Activated T-cell treated with anti-CD3 and anti-CD28 coated beads, Interleukin-2, amount 50 U/mL, for 24 hours (primary cell): ENCODE results near the gene SYTL4.

ENCODE experiments used
- DNase-seq: peaks from one replicate; pipeline ENCODE4 v3.0.0-alpha.2; 2020
- H3K27ac Mint-ChIP-seq: 2 replicates; pipeline ENCODE4 v1.8.0; 2020; ENCODE audit warnings: mild to moderate bottlenecking, mixed read lengths
- H3K27me3 Mint-ChIP-seq: 2 replicates; pipeline ENCODE4 v1.8.0; 2020; ENCODE audit warnings: mixed read lengths
- H3K36me3 Mint-ChIP-seq: 2 replicates; pipeline ENCODE4 v1.8.0; 2020; ENCODE audit warnings: low read depth, mixed read lengths
- H3K4me1 Mint-ChIP-seq: 2 replicates; pipeline ENCODE4 v1.8.0; 2020; ENCODE audit warnings: low read depth, mixed read lengths
- H3K4me3 Mint-ChIP-seq: 2 replicates; pipeline ENCODE4 v1.8.0; 2020; ENCODE audit warnings: mild to moderate bottlenecking, moderate library complexity, mixed read lengths
- H3K9me3 Mint-ChIP-seq: 2 replicates; pipeline ENCODE4 v1.8.0; 2020; ENCODE audit warnings: mixed read lengths

SYTL4 gene

DNA sequence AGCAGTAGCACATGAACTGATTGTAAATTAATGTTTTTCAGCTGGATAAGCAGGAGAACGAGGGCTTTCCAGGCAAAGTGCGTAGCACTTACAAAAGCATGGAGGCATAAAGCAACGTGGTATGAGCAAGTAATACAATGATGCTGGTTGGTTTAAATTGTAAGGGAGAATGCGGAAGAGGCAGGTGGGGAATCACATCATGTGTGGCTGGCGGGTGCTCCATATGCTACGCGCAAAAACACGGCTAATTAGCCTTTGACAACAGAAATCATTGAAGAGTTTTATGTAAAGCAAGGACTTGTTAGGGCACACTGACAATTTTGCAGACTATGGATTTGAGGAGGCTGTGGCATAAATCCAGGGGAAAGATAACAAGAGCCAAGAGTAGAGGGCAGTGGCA is 14.6 kb downstream of the SYTL4 start:
- Mint-ChIP-seq H3K36me3 (no peaks in the 10 kb centered on the region), H3K27ac (no peak overlapping the region), H3K27me3 (peaks cover 16% of the 10 kb centered on the region), H3K4me3 (no peak overlapping the region), H3K4me1 (no peaks in the 10 kb centered on the region), H3K9me3 (no peaks in the 10 kb centered on the region)
- no peak for DNase-seq

DNA sequence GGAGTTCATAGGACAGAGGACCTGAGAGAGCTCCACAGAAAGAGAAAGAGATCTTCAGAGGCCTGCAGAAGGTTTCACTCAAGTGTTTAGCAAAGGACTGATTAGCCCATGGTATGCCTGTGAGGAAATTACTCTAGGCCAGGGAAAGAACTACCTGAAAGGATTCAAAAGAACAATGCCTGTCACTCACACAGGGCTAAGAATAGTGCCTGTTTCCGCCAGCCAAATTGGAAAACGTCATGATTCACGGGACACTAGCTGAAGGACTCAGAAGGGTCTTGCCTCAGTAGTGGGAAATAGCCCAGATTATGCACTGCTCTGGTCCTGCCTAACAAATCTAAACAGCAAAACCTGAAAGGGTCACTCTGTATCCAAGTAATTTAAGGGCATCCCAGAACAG is 21.1 kb downstream of the SYTL4 start:
- Mint-ChIP-seq H3K27me3 (peaks cover 40% of the 10 kb centered on the region), H3K27ac (no peak overlapping the region), H3K4me3 (no peak overlapping the region), H3K4me1 (no peaks in the 10 kb centered on the region), H3K9me3 (no peaks in the 10 kb centered on the region), H3K36me3 (no peaks in the 10 kb centered on the region)
- no peak for DNase-seq

DNA sequence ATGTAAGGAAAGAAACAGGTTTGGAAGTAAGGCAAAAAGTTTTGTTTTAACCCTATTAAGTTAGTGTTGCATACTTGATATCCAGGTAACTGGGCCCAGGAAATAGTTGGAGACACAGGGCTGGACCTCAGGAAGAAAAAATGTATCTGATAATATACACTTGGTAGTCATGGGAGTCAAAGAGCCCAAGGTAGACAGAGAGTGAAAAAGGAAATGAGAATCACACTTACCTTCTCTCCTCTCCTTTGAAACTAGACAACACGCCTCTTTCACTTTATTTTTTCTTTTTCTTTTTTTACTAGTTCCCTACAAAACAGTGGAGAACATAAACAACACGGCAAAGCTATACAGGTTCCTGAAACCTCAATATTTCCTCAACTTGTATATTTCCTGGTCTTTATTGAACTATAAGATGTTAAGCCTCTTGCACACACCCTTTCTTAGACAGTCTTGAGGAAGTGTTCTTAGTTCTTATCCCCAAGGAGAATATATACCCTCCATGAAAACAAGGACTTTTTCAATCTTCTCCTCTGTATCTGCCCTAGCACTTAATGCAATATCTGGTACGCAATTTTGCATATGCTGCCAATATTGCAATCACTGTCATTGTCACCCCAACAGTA is 27.2 kb downstream of the SYTL4 start:
- H3K4me3 Mint-ChIP-seq = no peak overlapping the region
- H3K9me3 Mint-ChIP-seq = no peaks in the 10 kb centered on the region
- DNase-seq = no peak
- H3K27me3 Mint-ChIP-seq = peaks cover 60% of the 10 kb centered on the region
- no peak overlapping the region for H3K27ac Mint-ChIP-seq
- H3K36me3 Mint-ChIP-seq = no peaks in the 10 kb centered on the region
- H3K4me1 Mint-ChIP-seq = no peaks in the 10 kb centered on the region

DNA sequence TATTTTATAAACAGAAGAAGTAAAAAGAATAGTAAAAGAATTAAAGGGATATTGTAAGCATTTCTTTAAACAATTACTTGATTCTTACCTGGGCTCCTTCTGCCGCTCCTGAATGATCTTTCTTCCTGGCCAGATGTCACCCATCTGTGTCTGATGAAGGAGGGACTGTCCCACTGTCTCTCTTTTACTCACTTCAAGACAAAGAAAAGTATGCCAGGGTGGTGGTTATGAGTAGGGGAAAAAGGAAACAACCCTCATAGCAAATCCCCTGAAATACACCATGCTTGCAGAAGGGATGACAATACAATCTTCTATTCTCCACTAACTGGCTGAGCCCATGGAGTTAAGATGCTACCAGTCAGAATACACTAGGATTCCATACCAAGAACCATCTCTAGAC is 31.1 kb downstream of the SYTL4 start:
- H3K9me3 Mint-ChIP-seq = no peaks in the 10 kb centered on the region
- H3K27me3 Mint-ChIP-seq = peaks cover 62% of the 10 kb centered on the region
- H3K27ac Mint-ChIP-seq = no peak overlapping the region
- no peaks in the 10 kb centered on the region for H3K36me3 Mint-ChIP-seq
- H3K4me1 Mint-ChIP-seq = peaks cover 4% of the 10 kb centered on the region
- no peak for DNase-seq
- H3K4me3 Mint-ChIP-seq = no peak overlapping the region

DNA sequence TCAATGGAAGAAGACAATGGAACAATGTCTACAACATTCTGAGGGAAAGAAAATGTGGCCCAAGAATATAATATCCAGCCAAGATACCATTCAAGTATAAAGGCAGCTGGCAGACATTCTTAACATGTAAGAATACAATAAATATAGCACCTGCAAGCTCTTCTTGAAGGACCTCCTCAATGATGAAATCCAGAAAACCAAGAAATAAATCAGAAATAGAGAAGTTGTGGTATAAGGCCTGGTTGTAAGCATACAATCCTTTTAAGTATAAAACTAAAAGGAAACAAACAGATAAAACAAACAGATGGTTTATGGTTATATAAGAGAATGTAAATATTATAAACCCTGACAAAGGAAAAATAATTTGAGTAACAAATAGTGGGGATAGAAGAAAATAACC is 33.4 kb downstream of the SYTL4 start:
- no peaks in the 10 kb centered on the region for H3K9me3 Mint-ChIP-seq
- H3K27ac Mint-ChIP-seq = no peak overlapping the region
- DNase-seq = no peak
- H3K4me1 Mint-ChIP-seq = peaks cover 10% of the 10 kb centered on the region
- peaks cover 63% of the 10 kb centered on the region for H3K27me3 Mint-ChIP-seq
- no peak overlapping the region for H3K4me3 Mint-ChIP-seq
- H3K36me3 Mint-ChIP-seq = no peaks in the 10 kb centered on the region

DNA sequence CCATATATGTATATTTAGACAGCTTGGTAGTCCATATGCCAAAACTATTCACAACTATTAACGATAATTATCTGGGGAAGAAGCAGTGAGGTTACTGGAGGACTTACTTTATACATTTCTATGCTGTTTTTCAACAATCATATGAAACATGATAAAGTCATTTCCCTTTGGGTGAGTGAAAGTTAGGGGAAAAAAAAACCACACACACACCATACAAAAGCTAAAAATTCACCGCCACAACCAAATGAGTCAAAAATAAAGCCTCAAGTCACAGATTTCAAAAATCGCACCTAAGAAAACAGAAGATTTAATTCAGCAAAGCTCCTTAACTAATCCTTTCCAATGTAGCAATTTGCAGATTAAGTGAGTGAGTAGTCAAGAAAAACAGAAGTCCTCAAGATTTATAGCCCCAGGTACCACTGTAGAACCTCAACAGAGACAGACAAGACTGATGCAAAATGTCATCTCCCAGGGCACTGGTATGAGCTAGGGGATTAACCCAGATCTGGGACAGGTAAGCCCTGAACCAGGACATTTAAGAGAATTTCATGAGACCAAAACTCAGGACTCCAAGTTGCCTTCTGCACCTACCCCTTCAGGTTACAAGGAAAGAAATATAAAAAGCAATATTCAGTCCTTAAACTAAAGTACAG is 35.1 kb downstream of the SYTL4 start:
- H3K27me3 Mint-ChIP-seq = peaks cover 69% of the 10 kb centered on the region
- no peak for DNase-seq
- peaks cover 10% of the 10 kb centered on the region for H3K4me1 Mint-ChIP-seq
- no peak overlapping the region for H3K4me3 Mint-ChIP-seq
- no peaks in the 10 kb centered on the region for H3K36me3 Mint-ChIP-seq
- H3K27ac Mint-ChIP-seq = no peak overlapping the region
- no peaks in the 10 kb centered on the region for H3K9me3 Mint-ChIP-seq

DNA sequence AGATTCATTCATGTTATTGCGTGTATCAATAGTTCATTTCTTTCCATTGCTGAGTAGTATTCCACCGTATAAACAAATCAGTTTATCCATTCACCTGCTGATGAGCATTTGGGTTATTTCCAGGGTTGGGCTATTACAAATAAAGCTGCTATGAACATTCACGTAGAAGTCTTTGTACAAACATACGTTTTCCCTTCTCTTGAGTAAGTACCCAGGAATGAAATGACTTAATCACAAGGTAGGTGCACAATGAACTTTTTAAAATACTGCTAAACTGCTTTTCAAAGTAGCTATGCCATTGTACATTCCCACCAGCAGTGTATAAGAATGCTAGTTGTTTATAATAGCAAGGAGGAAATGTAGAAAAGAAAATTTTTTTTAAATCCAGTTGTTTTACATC is 35.9 kb downstream of the SYTL4 start:
- H3K9me3 Mint-ChIP-seq = no peaks in the 10 kb centered on the region
- peaks cover 10% of the 10 kb centered on the region for H3K4me1 Mint-ChIP-seq
- peaks cover 64% of the 10 kb centered on the region for H3K27me3 Mint-ChIP-seq
- H3K4me3 Mint-ChIP-seq = no peak overlapping the region
- H3K27ac Mint-ChIP-seq = no peak overlapping the region
- DNase-seq = no peak
- no peaks in the 10 kb centered on the region for H3K36me3 Mint-ChIP-seq

DNA sequence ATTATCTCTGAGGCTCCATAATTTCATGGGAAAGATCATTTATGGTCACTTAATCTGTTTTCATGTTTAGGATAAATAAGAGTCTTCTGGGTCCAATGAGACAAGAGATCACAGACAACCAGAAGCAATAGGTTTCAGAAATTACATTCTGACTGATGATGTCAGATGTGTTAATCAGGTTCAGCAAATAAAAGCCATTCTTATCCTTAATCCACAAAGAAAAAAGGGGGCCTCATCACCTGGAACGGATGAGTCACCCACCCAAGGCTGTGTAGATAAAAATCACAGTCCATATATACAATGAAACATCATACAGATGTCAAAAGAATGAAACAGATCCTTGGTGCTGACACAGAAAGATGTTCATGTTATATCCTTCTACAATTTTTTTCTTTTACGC is 36.6 kb downstream of the SYTL4 start:
- H3K4me1 Mint-ChIP-seq = peaks cover 10% of the 10 kb centered on the region
- H3K27me3 Mint-ChIP-seq = peaks cover 68% of the 10 kb centered on the region
- H3K36me3 Mint-ChIP-seq = no peaks in the 10 kb centered on the region
- H3K4me3 Mint-ChIP-seq = no peak overlapping the region
- DNase-seq = no peak
- H3K9me3 Mint-ChIP-seq = no peaks in the 10 kb centered on the region
- no peak overlapping the region for H3K27ac Mint-ChIP-seq

DNA sequence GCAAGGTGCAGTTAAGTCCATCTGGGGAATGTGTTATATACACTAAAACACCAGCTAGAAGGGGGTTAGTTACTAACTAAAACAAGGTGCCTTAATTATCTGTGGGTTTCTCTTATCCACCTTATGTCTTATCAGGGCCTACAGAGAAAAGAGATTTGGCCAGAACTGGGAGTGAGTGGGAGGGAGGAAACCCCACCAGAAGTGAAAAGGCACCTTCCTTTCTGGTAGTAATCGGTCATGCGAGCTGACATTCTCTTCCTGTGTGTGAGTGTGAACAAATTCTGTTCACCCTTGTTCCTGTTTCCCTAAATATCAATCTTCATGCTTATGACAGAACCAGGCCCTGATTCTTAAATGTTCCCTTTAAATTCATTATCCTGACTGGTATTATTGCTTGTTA is 44.4 kb downstream of the SYTL4 start:
- Mint-ChIP-seq H3K4me3 (no peak overlapping the region), H3K4me1 (peaks cover 22% of the 10 kb centered on the region), H3K27me3 (peaks cover 51% of the 10 kb centered on the region)

DNA sequence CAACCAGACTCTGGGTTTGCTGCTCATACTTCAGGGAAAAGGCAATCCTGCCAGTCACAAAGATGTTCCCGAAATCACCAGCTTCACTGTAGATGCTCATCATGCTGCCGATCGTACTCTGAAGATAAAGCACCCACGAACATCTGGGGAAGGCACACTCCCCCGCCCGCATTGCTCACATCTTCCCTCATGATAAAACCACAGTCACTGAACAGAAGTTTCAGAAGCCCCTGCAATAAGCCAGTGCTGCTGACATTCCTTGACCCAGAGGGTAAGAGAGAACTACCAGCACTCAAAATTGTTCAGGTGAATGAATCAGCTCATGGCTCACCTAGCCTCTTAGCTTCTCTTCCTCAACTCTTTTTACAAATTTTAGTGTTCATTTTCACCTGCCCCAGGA is 44.8 kb downstream of the SYTL4 start:
- no peak for DNase-seq
- H3K27me3 Mint-ChIP-seq = peaks cover 47% of the 10 kb centered on the region
- H3K4me3 Mint-ChIP-seq = no peak overlapping the region
- peak overlapping the region; percentile 58 for H3K27ac Mint-ChIP-seq
- peaks cover 22% of the 10 kb centered on the region for H3K4me1 Mint-ChIP-seq
- H3K36me3 Mint-ChIP-seq = no peaks in the 10 kb centered on the region
- H3K9me3 Mint-ChIP-seq = no peaks in the 10 kb centered on the region

More for the DNA sequence above, 44.4 kb downstream of the SYTL4 start:
- no peaks in the 10 kb centered on the region for H3K36me3 Mint-ChIP-seq
- DNase-seq = no peak
- H3K9me3 Mint-ChIP-seq = no peaks in the 10 kb centered on the region
- H3K27ac Mint-ChIP-seq = peak overlapping the region; percentile 58

DNA sequence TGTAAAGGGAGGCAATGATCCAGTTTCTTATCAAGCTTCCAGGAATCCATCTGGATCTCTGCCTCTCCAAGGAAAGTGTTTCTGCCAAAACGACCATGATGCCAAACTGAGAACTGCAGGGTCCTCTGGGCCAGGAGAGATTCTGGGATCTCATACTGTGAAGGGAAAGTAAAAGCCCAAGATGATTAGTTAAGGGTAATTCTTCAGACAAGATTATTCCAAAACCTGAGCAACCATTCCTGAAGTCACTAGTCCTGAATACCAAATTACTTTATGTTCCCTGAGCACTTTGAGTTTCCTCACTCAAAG is 46.0 kb downstream of the SYTL4 start:
- H3K27ac Mint-ChIP-seq = no peak overlapping the region
- H3K27me3 Mint-ChIP-seq = peaks cover 47% of the 10 kb centered on the region
- no peak overlapping the region for H3K4me3 Mint-ChIP-seq

DNA sequence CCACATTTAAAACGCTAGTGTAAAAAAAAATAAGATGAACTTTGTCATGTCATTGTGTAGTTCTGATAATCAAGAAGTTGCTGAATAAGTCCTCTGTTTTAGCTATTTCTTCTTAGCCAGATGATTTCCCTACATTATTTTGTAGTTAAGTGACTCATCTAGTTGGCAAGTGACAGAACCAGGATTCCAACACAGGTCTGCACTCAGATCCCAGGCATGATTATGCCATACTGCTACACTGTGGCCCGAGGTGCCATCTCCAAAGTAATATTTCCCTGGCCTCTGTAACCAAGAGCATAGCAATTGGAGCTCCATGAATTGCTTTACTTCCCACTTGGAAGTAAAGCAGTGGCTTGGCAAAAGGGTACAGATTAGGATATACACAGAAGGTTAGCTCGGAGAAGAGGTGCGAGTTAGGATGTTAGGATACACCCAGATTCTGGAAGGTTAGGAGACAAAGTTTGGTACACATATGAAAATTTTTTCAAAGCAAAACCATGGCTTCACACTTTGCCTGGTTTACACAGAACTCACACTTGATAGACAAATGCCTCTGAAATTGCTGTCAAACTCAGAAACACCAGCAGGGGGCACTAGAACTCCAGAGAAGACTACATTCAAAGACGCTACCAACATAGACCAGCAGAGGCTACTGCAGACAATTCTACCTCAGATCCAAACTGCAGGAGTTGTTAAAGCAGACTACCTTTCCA is 46.5 kb downstream of the SYTL4 start:
- no peaks in the 10 kb centered on the region for H3K9me3 Mint-ChIP-seq
- no peaks in the 10 kb centered on the region for H3K36me3 Mint-ChIP-seq
- H3K27ac Mint-ChIP-seq = no peak overlapping the region
- H3K4me3 Mint-ChIP-seq = no peak overlapping the region
- H3K4me1 Mint-ChIP-seq = peaks cover 22% of the 10 kb centered on the region
- DNase-seq = peak; percentile 55
- H3K27me3 Mint-ChIP-seq = peaks cover 47% of the 10 kb centered on the region

More for the DNA sequence above, 46.0 kb downstream of the SYTL4 start:
- Mint-ChIP-seq H3K9me3 (no peaks in the 10 kb centered on the region), H3K4me1 (peaks cover 22% of the 10 kb centered on the region), H3K36me3 (no peaks in the 10 kb centered on the region)
- no peak for DNase-seq

DNA sequence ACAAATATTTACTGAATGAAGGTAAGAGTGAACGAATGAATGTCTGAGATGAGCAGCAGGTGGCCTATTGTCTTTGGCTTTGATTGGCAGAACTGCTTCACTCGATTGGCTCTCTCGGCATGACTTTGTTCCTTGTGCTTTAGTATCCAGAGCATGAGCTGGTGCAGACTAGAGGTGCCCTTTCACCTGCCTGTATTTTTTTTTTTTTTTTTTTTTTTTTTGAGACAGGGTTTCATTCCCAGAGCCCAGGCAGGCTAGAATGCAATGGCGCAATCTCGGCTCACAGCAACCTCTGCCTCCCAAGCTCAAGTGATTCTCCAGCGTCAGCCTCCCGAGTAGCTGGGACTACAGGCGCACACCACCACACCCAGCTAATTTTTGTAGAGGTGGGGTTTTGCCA is 49.0 kb downstream of the SYTL4 start:
- Mint-ChIP-seq H3K27me3 (peaks cover 55% of the 10 kb centered on the region), H3K4me1 (peaks cover 19% of the 10 kb centered on the region), H3K36me3 (no peaks in the 10 kb centered on the region), H3K27ac (no peak overlapping the region), H3K9me3 (no peaks in the 10 kb centered on the region), H3K4me3 (no peak overlapping the region)
- no peak for DNase-seq

DNA sequence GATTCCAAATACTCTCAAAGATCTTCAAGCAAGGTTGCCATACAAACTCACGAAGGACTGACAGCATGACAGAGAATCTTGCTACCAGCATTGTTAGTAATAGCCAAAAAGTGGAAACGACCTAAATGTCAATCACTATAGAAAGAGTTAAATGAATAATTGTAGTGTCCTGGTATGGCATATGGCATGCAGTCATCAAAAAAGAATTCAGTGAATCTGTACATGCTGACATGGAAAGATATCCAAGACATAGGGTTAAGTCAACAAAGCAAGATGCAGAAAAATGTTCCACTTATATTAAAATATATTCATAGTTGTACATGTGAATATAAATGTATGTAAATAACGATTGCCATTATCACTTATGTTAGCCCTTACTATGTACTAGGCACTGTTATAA is 50.3 kb downstream of the SYTL4 start:
- Mint-ChIP-seq H3K4me3 (no peak overlapping the region), H3K4me1 (peaks cover 6% of the 10 kb centered on the region), H3K36me3 (no peaks in the 10 kb centered on the region), H3K27ac (no peak overlapping the region), H3K9me3 (no peaks in the 10 kb centered on the region), H3K27me3 (peaks cover 51% of the 10 kb centered on the region)
- no peak for DNase-seq

DNA sequence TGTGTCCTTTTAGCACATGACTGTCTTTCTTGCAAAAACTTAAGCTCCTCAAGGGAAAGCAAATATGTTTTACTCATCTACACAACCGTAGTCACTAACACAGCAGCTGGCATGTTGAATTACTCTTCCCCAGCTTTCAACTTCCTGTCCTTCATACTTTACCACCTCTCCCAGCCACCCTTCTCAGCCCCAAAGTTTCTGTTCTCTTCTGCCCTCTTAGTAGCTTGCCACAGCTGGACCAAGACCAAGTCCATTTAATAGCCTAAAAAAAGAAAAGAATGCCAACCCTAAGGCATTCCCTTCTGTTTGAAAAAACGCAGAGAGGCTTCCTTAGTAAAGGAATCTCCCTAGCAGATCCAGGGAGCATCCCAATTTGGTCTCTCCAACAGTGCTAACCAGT is 51.2 kb downstream of the SYTL4 start:
- H3K27me3 Mint-ChIP-seq = peaks cover 44% of the 10 kb centered on the region
- peaks cover under 1% of the 10 kb centered on the region for H3K4me1 Mint-ChIP-seq
- no peak overlapping the region for H3K27ac Mint-ChIP-seq
- no peaks in the 10 kb centered on the region for H3K9me3 Mint-ChIP-seq
- H3K4me3 Mint-ChIP-seq = no peak overlapping the region
- DNase-seq = no peak
- no peaks in the 10 kb centered on the region for H3K36me3 Mint-ChIP-seq
